Keratinocyte (primary cell): ENCODE measurements around the gene MINAR2.

Source experiments
- EZH2 ChIP-seq: IDR thresholded peaks from one replicate; pipeline ENCODE4 v1.6.1; 2012; ENCODE audit warnings: inconsistent platforms, mild to moderate bottlenecking, low read length, moderate library complexity
- TF ChIP-seq, protein P1 (sequence below), 3 experiments: IDR thresholded peaks in 1 of 3; conservative IDR thresholded peaks in 1 of 3; optimal IDR thresholded peaks in 1 of 3; 2 replicates in 2 of 3; 3 replicates in 1 of 3; pipeline versions ENCODE3 to v1.5.1; 2011; ENCODE audit warnings: low read length in 3 of 3, mild to moderate bottlenecking in 3 of 3, moderate library complexity in 2 of 3, control low read depth in 1 of 3, inconsistent platforms in 1 of 3; ENCODE audit not compliant: insufficient read depth in 2 of 3; ENCODE audit errors: extremely low read depth in 1 of 3

DNA sequence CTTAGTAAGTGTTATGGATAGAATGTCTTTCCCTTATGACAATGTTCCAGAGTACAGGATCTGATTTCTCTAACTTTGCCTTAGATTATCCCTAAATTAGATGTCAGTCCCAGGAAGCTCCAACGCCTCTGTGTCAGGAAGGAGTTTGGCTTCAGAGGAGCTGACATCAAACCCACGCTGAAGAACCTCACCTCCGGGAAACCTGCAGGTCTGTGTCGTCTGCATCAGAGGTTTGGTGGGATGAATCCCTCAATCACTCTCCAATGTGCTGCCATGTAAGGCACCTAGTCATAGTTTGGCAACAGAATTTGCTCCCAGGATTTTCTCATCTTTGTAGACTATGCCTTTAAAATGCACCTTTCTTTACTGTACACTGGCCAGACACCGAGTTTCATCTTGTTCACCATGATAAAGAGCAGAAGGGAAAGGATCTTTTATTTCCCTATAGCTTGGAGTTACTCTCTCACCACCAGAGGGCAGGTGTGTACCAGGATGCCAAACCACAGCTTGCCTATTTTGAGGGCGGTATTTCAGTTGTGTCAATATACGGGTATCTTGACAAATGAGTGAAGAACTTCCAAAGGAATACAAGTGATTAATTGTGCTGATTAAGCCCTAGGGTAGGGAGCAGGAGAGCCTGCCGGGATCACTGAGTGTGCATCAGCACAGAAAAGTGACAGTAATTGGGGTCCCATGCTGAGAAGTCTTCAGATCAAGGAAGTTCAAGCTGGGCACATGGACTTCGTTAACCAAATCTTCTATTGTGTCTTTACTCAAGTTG, 23.4 kb downstream of the MINAR2 start:
- TF ChIP-seq, protein P1, sequence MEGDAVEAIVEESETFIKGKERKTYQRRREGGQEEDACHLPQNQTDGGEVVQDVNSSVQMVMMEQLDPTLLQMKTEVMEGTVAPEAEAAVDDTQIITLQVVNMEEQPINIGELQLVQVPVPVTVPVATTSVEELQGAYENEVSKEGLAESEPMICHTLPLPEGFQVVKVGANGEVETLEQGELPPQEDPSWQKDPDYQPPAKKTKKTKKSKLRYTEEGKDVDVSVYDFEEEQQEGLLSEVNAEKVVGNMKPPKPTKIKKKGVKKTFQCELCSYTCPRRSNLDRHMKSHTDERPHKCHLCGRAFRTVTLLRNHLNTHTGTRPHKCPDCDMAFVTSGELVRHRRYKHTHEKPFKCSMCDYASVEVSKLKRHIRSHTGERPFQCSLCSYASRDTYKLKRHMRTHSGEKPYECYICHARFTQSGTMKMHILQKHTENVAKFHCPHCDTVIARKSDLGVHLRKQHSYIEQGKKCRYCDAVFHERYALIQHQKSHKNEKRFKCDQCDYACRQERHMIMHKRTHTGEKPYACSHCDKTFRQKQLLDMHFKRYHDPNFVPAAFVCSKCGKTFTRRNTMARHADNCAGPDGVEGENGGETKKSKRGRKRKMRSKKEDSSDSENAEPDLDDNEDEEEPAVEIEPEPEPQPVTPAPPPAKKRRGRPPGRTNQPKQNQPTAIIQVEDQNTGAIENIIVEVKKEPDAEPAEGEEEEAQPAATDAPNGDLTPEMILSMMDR (optimal IDR thresholded peaks at IDR 0.05 in 1 of 3, IDR thresholded peaks at IDR 0.05 in 1 of 3, conservative IDR thresholded peaks at IDR 0.05 in 1 of 3; ENCODE audit: extremely low read depth in 1 of 3, insufficient read depth in 2 of 3, low read length in 3 of 3): peak; percentile 75 to 87 (median 84)
- TF ChIP-seq EZH2: peak; percentile 39
